SU-DHL-6 (cell line): Measurements from ENCODE around the gene STARD5.

Experiments used
- EZH2phosphoT487 ChIP-seq: fragments of 200-600 bp; sonication (generic), shearing (Covaris generic); conservative IDR thresholded peaks from 2 replicates; pipeline ENCODE4 v1.6.1; 2018; ENCODE audit warnings: mild to moderate bottlenecking, antibody characterized with exemption, low read length, moderate library complexity, mixed read lengths
- TF ChIP-seq, protein P1 (sequence below): fragments of 200-600 bp; sonication (generic); IDR thresholded peaks from one replicate; pipeline ENCODE4 v1.5.1; 2017; ENCODE audit warnings: antibody characterized with exemption, mild to moderate bottlenecking, low read length, moderate library complexity; ENCODE audit not compliant: insufficient read depth, poor library complexity, severe bottlenecking

DNA sequence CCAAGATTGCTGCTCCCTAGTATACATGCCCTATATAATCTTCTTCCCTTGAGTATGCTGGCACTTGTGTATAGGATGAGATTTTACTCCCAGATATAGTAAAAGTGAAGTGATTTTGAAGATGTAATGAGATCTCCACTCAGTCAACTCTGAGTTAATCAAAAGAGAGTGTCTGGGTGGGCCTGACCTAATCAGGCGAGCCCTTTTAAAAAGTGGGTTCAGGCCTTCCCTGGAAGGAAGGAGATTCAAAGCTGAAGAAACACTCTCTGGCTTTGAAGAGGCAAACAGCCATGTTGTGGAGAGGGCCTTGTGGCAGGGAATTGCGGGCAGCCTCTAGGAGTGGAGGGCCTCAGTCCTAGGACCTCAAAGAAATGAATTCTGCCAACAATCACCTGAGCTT, 5.5 kb upstream of the STARD5 start:
- TF ChIP-seq, protein P1, sequence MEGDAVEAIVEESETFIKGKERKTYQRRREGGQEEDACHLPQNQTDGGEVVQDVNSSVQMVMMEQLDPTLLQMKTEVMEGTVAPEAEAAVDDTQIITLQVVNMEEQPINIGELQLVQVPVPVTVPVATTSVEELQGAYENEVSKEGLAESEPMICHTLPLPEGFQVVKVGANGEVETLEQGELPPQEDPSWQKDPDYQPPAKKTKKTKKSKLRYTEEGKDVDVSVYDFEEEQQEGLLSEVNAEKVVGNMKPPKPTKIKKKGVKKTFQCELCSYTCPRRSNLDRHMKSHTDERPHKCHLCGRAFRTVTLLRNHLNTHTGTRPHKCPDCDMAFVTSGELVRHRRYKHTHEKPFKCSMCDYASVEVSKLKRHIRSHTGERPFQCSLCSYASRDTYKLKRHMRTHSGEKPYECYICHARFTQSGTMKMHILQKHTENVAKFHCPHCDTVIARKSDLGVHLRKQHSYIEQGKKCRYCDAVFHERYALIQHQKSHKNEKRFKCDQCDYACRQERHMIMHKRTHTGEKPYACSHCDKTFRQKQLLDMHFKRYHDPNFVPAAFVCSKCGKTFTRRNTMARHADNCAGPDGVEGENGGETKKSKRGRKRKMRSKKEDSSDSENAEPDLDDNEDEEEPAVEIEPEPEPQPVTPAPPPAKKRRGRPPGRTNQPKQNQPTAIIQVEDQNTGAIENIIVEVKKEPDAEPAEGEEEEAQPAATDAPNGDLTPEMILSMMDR, result no peak
- no peak for TF ChIP-seq EZH2phosphoT487
